Kidney epithelial cell (primary cell): ENCODE measurements around the gene ZNF831. TPM values are rescaled to one million over a fixed set of nuclear protein-coding genes. Genes with fewer than 3 reads are reported as not detected.

Experiments used
- DNase-seq: peaks from one replicate; pipeline ENCODE4 v3.0.0-alpha.2; 2010; ENCODE audit warnings: low read depth
- H3K27me3 ChIP-seq: 2 replicates; pipeline ENCODE4 v1.6.0; 2011; ENCODE audit warnings: low read length; ENCODE audit not compliant: control insufficient read depth, insufficient read depth
- H3K36me3 ChIP-seq: 2 replicates; pipeline ENCODE4 v1.5.1; 2011; ENCODE audit warnings: low read length; ENCODE audit not compliant: control insufficient read depth, insufficient read depth
- H3K4me3 ChIP-seq: 2 replicates; pipeline ENCODE4 v1.5.1; 2011; ENCODE audit warnings: low read depth, mild to moderate bottlenecking, control low read depth, low read length
- CTCF ChIP-seq: IDR thresholded peaks from 2 replicates; pipeline ENCODE4 v1.5.1; 2011; ENCODE audit warnings: mild to moderate bottlenecking, moderate library complexity, low read length, control low read depth, inconsistent platforms; ENCODE audit not compliant: insufficient read depth, poor library complexity, severe bottlenecking
- total RNA-seq: library from RNA; depleted of rRNA; stranded (reverse); fragments of >200 nt; gene quantifications from 2 replicates; pipeline ENCODE4 v1.2.3, GENCODE V29; 2015

ZNF831 gene
- total RNA-seq, 1 donor from 2014 or later = not detected

GRCh38 chr20:59246691-59247400 is 83.2 kb downstream of the ZNF831 start:
- no peak for DNase-seq
- Histone ChIP-seq H3K27me3 (no peaks in the 10 kb centered on the region), H3K4me3 (no peak overlapping the region), H3K36me3 (no peaks in the 10 kb centered on the region)
- TF ChIP-seq CTCF = no peak

GRCh38 chr20:59247731-59248684 is 84.4 kb downstream of the ZNF831 start:
- Histone ChIP-seq H3K27me3 (no peaks in the 10 kb centered on the region), H3K36me3 (no peaks in the 10 kb centered on the region), H3K4me3 (no peak overlapping the region)
- TF ChIP-seq CTCF = no peak
- no peak for DNase-seq

GRCh38 chr20:59250293-59250692 is 86.7 kb downstream of the ZNF831 start:
- no peak for DNase-seq
- TF ChIP-seq CTCF = no peak
- Histone ChIP-seq H3K36me3 (no peaks in the 10 kb centered on the region), H3K4me3 (no peak overlapping the region), H3K27me3 (no peaks in the 10 kb centered on the region)

- Histone ChIP-seq H3K36me3 (no peaks in the 10 kb centered on the region), H3K27me3 (no peaks in the 10 kb centered on the region), H3K4me3 (no peak overlapping the region)
- no peak for DNase-seq
- no peak for TF ChIP-seq CTCF
Measured at GRCh38 chr20:59253325-59253724, 89.7 kb downstream of the ZNF831 start.

- no peak for TF ChIP-seq CTCF
- no peak for DNase-seq
- H3K27me3 ChIP-seq = no peaks in the 10 kb centered on the region
Measured at GRCh38 chr20:59253779-59254319, 90.2 kb downstream of the ZNF831 start.

More at GRCh38 chr20:59253779-59254319, 90.2 kb downstream of the ZNF831 start:
- Histone ChIP-seq H3K4me3 (no peak overlapping the region), H3K36me3 (no peaks in the 10 kb centered on the region)
